Suppressor macrophage treated with lipopolysaccharide for 1 hour (primary cell): Measurements from ENCODE around the gene LRRN3.
A peak's percentile ranks its signal among the peaks of the same experiment; 100 is the strongest.
"Not testable (repeated sequence)": the region's sequence is repeated elsewhere in the genome, so short reads cannot be mapped to it uniquely, and the experiment has no call there.

Experiments
- DNase-seq, 3 donors: peaks; one replicate each; pipeline ENCODE4 v3.0.0-alpha.2; 2020 to 2022

LRRN3 gene

GRCh38 chr7:111090846-111091245 is at the start of gene LRRN3:
TSS of gene LRRN3 (plus strand) at chr7:111091127. CDS start at chr7:111122773, 31,646 bp downstream.
- no peak for DNase-seq

DNA sequence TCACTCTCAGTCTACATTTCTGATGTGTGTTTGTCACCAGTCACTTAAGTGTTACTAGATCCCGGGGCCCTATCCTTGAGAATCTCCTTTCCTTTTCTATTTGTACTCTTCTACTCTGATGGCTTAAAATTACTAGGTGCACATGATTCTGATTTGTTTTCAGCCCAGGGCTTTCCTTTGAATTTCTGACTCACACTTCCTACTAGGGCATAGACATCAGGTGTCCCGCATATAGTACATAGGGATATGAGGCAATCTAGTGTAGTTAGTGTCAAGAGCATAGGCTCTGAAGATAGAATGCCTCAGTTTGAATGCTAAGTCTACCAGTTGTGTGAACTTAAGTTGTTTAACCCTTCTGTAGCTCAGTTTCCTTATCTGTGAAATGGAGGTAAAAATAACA is 49.4 kb upstream of the LRRN3 start:
- DNase-seq = no peak

GRCh38 chr7:111042842-111043241 is 48.1 kb upstream of the LRRN3 start:
- no peak for DNase-seq

DNA sequence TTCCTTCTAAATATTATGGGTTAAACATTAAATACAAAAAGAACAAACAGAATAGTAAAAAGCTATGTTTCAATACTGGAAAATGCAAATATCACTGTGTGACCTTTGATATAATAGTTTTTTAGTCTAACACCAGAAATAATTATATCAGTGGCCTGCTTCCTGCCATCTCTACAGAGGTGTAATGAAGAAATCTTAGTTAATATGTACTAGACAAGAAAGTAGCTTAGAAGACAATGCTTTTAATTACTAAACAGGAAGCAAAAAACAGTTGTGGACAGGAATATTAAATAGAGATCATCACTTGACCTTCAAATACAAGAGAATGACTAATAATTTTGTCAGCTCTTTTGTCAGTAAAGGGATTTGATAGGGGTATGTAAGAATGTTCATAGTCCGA is 47.4 kb upstream of the LRRN3 start:
- DNase-seq = no peak

DNA sequence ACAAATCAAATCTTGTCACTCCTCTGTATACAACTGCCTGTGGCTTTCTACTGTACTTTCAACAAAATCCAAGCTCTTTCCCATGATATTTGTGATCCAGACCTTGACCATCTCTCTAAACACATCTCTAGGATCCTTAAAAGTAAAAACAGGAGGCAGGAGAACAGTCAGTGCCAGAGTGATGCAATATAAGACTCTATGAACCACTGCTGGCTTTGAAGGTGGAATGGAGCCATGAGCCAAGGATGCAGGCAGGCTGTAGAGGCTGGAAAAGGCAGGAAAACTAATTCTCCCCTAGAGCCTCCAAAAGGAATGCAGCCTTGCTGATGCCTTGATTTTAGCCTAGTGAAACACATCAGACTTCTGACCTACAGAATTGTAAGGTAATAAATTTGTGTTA is 45.5 kb upstream of the LRRN3 start:
- no peak for DNase-seq

GRCh38 chr7:111047595-111047994 is 43.3 kb upstream of the LRRN3 start:
- no peak for DNase-seq

DNA sequence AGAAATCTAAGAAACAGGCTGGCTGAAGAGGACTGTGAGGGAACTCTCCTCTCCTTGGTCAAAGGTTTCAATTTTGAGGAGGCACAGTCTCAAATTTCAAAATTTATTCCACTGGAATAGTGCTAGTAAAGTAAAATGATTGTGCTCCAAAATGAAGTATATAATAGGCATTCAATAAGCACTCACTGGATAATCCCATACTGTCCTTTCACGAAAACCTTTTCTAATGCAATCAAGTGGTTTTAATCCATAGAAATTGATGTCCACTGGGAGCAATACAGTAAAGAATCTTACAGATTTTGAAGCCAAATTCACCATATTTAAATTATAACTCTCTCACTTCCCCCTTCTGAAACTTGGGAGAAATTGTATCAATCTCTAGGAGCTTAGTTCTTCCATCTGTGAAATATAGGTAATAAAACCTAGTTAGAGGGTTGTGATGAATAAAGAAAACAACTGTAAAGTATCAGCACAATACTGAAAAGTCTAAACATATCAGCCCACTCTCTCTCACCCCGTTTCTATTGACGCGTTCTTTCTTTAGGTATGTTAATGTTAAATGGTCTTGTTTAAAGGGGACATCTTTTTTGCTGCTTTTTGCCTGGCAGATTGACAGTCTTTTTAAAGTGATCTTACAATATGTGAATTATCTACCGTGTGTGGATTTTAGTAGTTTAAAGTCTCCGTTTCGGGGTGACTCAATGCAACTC is 40.8 kb upstream of the LRRN3 start:
- DNase-seq = no peak

DNA sequence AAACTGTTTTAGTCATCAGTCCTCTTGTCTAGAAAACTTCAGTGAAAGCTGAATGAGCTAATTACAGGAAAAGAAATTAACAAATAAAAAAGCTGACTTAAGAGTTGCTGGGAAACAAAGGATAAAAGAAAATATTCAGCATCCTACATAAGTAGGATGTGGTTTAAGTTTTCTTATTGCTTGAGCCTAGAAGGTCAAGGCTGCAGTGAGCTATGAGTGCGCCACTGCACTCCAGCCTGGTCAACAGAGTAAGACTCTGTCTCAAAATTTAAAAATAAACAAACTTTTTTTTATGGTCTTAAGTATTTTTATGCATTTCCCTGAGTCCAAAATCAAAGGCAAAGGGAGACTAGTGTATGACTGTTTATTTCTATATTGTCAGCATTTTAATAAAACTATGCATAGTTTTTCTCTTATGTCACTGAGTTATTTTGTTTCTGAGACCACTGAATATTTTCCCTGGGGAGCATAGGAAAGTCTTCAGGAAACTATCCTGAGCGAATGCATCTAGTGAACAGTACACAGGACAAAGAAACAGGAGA is 40.0 kb upstream of the LRRN3 start:
- DNase-seq = no peak

DNA sequence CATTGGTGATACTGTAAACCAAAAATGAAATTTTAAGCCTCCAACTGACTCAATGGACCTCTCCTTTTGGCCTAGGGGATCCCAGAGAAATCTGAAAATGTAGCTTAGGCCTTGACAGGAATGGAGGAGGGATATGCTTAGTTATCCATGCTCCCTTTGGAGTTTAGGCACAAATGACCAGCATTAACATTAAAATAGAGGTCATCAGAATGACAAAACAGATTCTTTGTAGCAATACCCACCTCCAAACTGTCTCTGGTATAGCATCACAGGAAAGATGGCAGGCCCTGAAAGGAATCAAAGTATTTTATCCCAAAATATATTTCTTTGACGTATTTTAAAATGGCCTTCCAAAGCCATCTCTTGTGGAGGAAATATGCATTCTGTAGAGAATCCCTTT is 39.1 kb upstream of the LRRN3 start:
- DNase-seq = no peak

DNA sequence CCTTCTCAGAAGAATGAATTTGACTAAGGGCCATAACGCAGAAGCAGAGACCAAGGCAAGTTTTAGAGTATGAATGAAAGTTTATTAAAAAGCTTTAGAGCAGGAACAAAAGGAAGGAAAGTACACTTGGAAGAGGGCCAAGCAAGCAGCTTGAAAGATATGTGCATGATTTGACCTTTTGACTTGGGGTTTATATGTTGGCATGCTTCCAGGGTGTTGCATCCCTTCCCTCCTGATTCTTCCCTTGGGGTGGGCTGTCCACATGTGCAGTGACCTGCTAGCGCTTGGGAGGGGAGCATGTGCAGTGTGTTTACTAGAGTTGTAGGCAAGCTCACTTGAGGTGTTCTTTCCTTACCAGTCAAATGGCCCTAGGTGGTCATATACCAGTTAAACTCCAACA is 37.9 kb upstream of the LRRN3 start:
- no peak for DNase-seq

DNA sequence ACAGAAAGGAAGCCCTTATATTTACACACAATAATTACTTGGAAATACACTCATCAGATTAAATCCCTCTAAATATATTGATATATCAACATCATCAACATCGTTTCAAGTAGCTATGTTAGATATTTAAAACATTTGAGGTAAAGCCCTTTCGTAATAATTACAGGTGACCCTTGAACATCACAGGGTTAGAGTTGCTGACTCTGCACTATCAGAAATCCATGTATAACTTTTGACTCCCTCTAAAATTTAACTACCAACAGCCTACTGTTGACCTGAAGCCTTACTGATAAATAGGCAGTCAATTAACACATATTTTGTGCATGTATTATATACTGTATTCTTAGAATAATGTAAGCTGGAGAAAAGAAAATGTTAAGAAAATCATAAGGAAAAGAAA is 34.6 kb upstream of the LRRN3 start:
- DNase-seq = no peak

DNA sequence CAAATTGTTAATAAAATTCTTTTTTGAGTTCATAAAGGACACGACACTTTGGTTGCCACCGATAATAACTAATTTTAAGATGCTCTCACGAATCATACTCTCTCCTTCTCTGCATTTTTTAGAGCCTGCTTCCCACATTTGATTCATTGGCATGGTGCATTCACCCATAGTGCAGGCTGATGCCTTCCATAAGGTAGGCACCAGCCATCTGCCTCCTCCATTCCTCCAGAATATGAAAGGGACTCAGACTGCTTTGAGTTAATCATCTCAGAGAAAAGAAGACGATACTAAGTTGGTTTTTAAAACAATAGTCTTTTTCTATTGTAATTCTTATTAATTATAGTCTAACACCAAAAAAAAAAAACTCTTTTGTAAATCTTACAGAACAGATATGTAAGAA is 33.9 kb upstream of the LRRN3 start:
- no peak for DNase-seq

DNA sequence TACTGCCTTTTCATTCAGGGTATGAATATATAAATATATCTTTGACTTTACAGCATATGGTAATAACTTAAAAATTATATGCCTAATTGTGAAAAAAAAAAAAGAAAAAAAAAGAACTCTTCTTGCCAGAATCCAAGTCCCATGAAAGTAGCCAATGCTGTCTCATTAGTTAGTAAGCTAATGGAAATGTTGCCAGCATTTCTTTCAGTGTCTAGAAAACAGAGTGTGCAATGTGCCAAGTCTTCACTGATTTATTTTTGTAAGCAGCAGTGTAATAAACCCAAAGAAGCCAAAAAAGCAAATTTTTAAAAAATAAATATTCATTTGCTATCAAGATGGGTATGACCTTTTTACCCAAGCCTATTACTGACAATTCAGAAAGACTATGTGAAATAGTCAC is 31.1 kb upstream of the LRRN3 start:
- DNase-seq = no peak

DNA sequence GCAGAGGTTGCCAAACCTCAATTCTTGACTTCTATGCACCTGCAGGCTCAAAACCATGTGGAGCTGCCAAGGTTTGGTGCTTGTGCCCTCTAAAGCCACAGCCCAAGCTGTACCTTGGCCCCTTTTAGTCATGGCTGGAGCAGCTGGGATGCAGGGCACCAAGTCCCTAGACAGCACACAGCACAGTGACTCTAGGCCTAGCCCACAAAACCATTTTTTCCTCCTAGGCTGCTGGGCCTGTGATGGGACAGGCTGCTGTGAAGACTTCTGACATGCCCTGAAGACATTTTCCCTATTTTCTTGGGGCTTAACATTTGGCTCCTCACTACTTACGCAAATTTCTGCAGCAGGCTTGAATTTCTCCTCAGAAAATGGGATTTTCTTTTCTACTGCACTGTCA is 27.8 kb upstream of the LRRN3 start:
- no peak for DNase-seq

GRCh38 chr7:111067251-111067650 is 23.7 kb upstream of the LRRN3 start:
- no peak for DNase-seq

- no peak for DNase-seq
Measured at GRCh38 chr7:111067682-111068081, 23.2 kb upstream of the LRRN3 start.

DNA sequence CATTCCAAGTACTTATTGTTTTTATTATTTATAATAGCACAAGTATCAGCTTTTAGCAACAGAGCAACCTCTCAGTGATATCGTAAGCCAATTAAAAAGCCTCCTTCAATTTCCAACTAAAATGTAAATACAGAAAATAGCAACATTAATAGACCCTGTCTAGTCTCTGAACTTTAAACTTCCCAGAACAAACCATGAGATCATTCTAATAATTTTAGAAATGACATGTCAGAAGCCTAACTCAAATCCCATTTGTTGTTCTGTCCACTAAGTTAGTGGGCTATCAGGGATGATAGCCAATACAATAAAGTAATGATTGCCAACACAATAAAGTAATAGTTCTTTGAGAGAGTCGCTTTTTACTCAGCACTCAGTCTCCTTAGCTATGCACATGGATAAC is 22.3 kb upstream of the LRRN3 start:
- no peak for DNase-seq

GRCh38 chr7:111071556-111071955 is 19.4 kb upstream of the LRRN3 start:
- no peak for DNase-seq

DNA sequence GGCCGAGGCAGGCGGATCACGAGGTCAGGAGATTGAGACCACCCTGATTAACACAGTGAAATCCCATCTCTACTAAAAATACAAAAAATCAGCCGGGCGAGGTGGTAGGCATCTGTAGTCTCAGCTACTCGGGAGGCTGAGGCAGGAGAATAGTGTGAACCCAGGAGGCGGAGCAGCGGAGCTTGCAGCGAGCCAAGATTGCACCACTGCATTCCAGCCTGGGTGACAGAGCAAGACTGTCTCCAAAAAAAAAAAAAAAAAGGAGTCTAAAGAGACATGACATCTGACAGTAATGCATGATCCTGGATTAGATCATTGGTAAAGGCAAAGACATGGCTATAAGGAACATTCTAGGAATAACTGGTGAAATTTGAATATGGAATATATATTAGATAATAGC is 18.3 kb upstream of the LRRN3 start:
- DNase-seq = not testable (repeated sequence)

- DNase-seq = peak; percentile 5 to 31 (median 24)
Measured at GRCh38 chr7:111074071-111074747, 16.7 kb upstream of the LRRN3 start.

- DNase-seq = no peak
Measured at GRCh38 chr7:111074748-111075146, 16.2 kb upstream of the LRRN3 start.

DNA sequence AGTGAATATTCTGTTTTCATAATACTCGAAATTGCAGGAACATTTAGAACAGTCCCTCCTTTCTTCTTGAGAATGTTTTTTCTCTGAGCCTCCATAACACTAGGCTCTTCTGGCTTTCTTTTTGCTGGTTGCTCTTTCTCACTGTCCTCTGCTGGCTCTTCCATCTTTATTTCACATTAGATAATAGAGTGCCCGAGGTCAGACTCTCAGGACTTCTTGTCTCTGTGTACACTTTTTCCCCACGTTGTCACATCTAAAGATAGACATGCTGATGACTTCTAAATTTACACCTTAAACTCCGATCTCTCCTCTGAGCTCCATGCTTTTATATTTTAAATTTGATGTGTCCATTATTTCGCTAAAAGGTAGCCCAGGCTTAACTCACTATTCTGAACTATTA is 15.4 kb upstream of the LRRN3 start:
- no peak for DNase-seq

- DNase-seq = no peak
Measured at GRCh38 chr7:111076205-111076604, 14.7 kb upstream of the LRRN3 start.

DNA sequence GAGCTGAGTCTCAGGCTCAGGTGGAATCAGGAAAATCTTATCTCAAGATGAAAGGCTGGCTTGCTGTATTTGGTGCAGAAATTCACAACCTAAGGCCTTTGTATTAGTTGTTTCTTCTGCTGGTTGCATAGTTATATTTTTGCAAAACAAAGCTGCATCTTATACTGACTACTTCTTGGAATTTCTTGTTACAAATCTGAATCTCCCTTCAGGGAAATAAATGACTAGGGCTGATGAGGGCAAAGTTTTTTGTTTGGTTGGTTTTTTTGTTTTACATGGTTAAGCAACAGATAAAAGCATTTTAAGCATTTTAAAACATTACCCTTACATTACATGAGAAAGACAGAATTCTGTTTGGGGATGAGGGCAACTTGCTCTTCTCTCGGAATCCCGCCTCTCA is 13.9 kb upstream of the LRRN3 start:
- no peak for DNase-seq
